ENCODE data around the gene TAL2. TPM values are rescaled to one million over a fixed set of nuclear protein-coding genes. Genes with fewer than 3 reads are reported as not detected.
A peak's percentile ranks its signal among the peaks of the same experiment; 100 is the strongest.

The TAL2 gene
- total and polyA plus RNA-seq, 2 donors from 2014 or later, result 0.98 TPM; not detected in 1

GRCh38 chr9:105696219-105696793 is 34.0 kb downstream of the TAL2 start:
- DNase-seq, result no peak
- peaks cover 0 to 7% (median 5%) of the 10 kb centered on the region in 3 donors for H3K4me1 ChIP-seq (ENCODE audit: control insufficient read depth in 2 of 3, insufficient read depth in 2 of 3, low read depth in 1 of 3, low read length in 3 of 3)

GRCh38 chr9:105697871-105698270 is 35.6 kb downstream of the TAL2 start:
- H3K9ac ChIP-seq (ENCODE audit: low read length in 3 of 3), result no peak overlapping the region
- no peak overlapping the region for H3K27ac ChIP-seq (ENCODE audit: low read depth in 2 of 2, low read length in 2 of 2)
- DNase-seq (peak in 1 of 5 donors; percentile 57), FAIRE-seq (no peak)
- peaks cover 7% of the 10 kb centered on the region for H3K27me3 ChIP-seq (ENCODE audit: control insufficient read depth, insufficient read depth, low read length)
- intact Hi-C loops (cut with DNase I), result no loop called here
- no peak overlapping the region for H3K4me3 ChIP-seq (ENCODE audit: low read length in 3 of 3)
- H3K9me3 ChIP-seq (ENCODE audit: control insufficient read depth in 2 of 3, insufficient read depth in 1 of 3, low read length in 3 of 3), result no peaks in the 10 kb centered on the region
- peaks cover 0 to 7% (median 5%) of the 10 kb centered on the region in 3 donors for H3K4me1 ChIP-seq (ENCODE audit: control insufficient read depth in 2 of 3, insufficient read depth in 2 of 3, low read depth in 1 of 3, low read length in 3 of 3)
- TF ChIP-seq CTCF (IDR thresholded peaks at IDR 0.05; ENCODE audit: borderline replicate concordance, extremely low read depth, insufficient read depth), result no peak
- H3K36me3 ChIP-seq (ENCODE audit: control insufficient read depth in 2 of 3, insufficient read depth in 3 of 3, low read length in 3 of 3), result no peaks in the 10 kb centered on the region

More at GRCh38 chr9:105696219-105696793, 34.0 kb downstream of the TAL2 start:
- H3K4me3 ChIP-seq (ENCODE audit: low read length in 3 of 3), result no peak overlapping the region
- H3K27ac ChIP-seq (ENCODE audit: low read depth in 2 of 2, low read length in 2 of 2), result no peak overlapping the region
- peaks cover 7% of the 10 kb centered on the region for H3K27me3 ChIP-seq (ENCODE audit: control insufficient read depth, insufficient read depth, low read length)
- no peak overlapping the region for H3K9ac ChIP-seq (ENCODE audit: low read length in 3 of 3)
- H3K36me3 ChIP-seq (ENCODE audit: control insufficient read depth in 2 of 3, insufficient read depth in 3 of 3, low read length in 3 of 3), result no peaks in the 10 kb centered on the region
- H3K9me3 ChIP-seq (ENCODE audit: control insufficient read depth in 2 of 3, insufficient read depth in 1 of 3, low read length in 3 of 3), result no peaks in the 10 kb centered on the region
- no peak for TF ChIP-seq CTCF (IDR thresholded peaks at IDR 0.05; ENCODE audit: borderline replicate concordance, extremely low read depth, insufficient read depth)
- no peak for FAIRE-seq
- intact Hi-C loops (cut with DNase I), result no loop called here

- FAIRE-seq, result no peak
- intact Hi-C loops (cut with DNase I), result no loop called here
Measured at GRCh38 chr9:105698348-105698870, 36.2 kb downstream of the TAL2 start.

More at GRCh38 chr9:105698348-105698870, 36.2 kb downstream of the TAL2 start:
- no peak for DNase-seq
- Histone ChIP-seq H3K27me3 (ENCODE audit: control insufficient read depth, insufficient read depth, low read length) (peaks cover 4% of the 10 kb centered on the region), H3K9me3 (ENCODE audit: control insufficient read depth in 2 of 3, insufficient read depth in 1 of 3, low read length in 3 of 3) (no peaks in the 10 kb centered on the region), H3K27ac (ENCODE audit: low read depth in 2 of 2, low read length in 2 of 2) (no peak overlapping the region), H3K4me3 (ENCODE audit: low read length in 3 of 3) (no peak overlapping the region), H3K36me3 (ENCODE audit: control insufficient read depth in 2 of 3, insufficient read depth in 3 of 3, low read length in 3 of 3) (no peaks in the 10 kb centered on the region), H3K9ac (ENCODE audit: low read length in 3 of 3) (no peak overlapping the region), H3K4me1 (ENCODE audit: control insufficient read depth in 2 of 3, insufficient read depth in 2 of 3, low read depth in 1 of 3, low read length in 3 of 3) (peaks cover 0 to 6% (median 4%) of the 10 kb centered on the region in 3 donors)
- TF ChIP-seq CTCF (IDR thresholded peaks at IDR 0.05; ENCODE audit: borderline replicate concordance, extremely low read depth, insufficient read depth), result no peak

Data from kidney (tissue), 14 donors.